Duodenal mucosa (tissue), 2 donors: ENCODE measurements around the gene RASGRP2.

ENCODE experiments used
- H3K27ac ChIP-seq: one replicate; pipeline ENCODE4 v1.7.0; 2013; ENCODE audit warnings: low read depth, low read length
- H3K27me3 ChIP-seq, 2 donors: one replicate each; pipeline ENCODE4 v1.7.0; 2013; ENCODE audit warnings: low read length in 2 of 2, control low read depth in 1 of 2; ENCODE audit not compliant: insufficient read depth in 2 of 2, control insufficient read depth in 1 of 2
- H3K36me3 ChIP-seq, 2 donors: one replicate each; pipeline ENCODE4 v1.7.0; 2013; ENCODE audit warnings: low read length in 2 of 2, control low read depth in 1 of 2; ENCODE audit not compliant: insufficient read depth in 2 of 2, control insufficient read depth in 1 of 2
- H3K4me1 ChIP-seq, 2 donors: one replicate each; pipeline ENCODE4 v1.7.0; 2013; ENCODE audit warnings: low read length in 2 of 2, control low read depth in 1 of 2; ENCODE audit not compliant: insufficient read depth in 2 of 2, control insufficient read depth in 1 of 2
- H3K4me3 ChIP-seq, 2 donors: one replicate each; pipeline ENCODE4 v1.7.0; 2013; ENCODE audit warnings: low read length in 2 of 2, low read depth in 1 of 2
- H3K9ac ChIP-seq, 2 donors: one replicate each; pipeline ENCODE4 v1.7.0; 2013; ENCODE audit warnings: low read length in 2 of 2, low read depth in 1 of 2
- H3K9me3 ChIP-seq, 2 donors: one replicate each; pipeline ENCODE4 v1.7.0; 2013; ENCODE audit warnings: low read length in 2 of 2, control low read depth in 1 of 2; ENCODE audit not compliant: control insufficient read depth in 1 of 2

RASGRP2 gene

GRCh38 chr11:64694821-64695365 lies 49.0 kb downstream of the RASGRP2 start:
- Histone ChIP-seq H3K36me3 (no peaks in the 10 kb centered on the region), H3K4me1 (no peaks in the 10 kb centered on the region), H3K9ac (no peak overlapping the region), H3K27me3 (peaks cover 21 to 29% of the 10 kb centered on the region in 2 donors), H3K27ac (no peak overlapping the region), H3K9me3 (no peaks in the 10 kb centered on the region), H3K4me3 (no peak overlapping the region)

GRCh38 chr11:64694026-64694755 lies 49.8 kb downstream of the RASGRP2 start:
- Histone ChIP-seq H3K9ac (no peak overlapping the region), H3K4me3 (no peak overlapping the region), H3K36me3 (no peaks in the 10 kb centered on the region), H3K27ac (no peak overlapping the region), H3K9me3 (no peaks in the 10 kb centered on the region), H3K4me1 (no peaks in the 10 kb centered on the region), H3K27me3 (peaks cover 21 to 29% of the 10 kb centered on the region in 2 donors)

GRCh38 chr11:64692764-64693331 lies 51.1 kb downstream of the RASGRP2 start:
- H3K9ac ChIP-seq, result no peak overlapping the region

GRCh38 chr11:64691543-64691942 lies 52.4 kb downstream of the RASGRP2 start:
- H3K36me3 ChIP-seq, result no peaks in the 10 kb centered on the region
- H3K4me1 ChIP-seq, result no peaks in the 10 kb centered on the region
- H3K27me3 ChIP-seq, result peaks cover 21 to 29% of the 10 kb centered on the region in 2 donors
- no peak overlapping the region for H3K9ac ChIP-seq
- H3K9me3 ChIP-seq, result no peaks in the 10 kb centered on the region
- H3K4me3 ChIP-seq, result no peak overlapping the region
- H3K27ac ChIP-seq, result no peak overlapping the region

More at GRCh38 chr11:64692764-64693331, 51.1 kb downstream of the RASGRP2 start:
- no peak overlapping the region for H3K4me3 ChIP-seq
- no peaks in the 10 kb centered on the region for H3K36me3 ChIP-seq
- no peak overlapping the region for H3K27ac ChIP-seq
- no peaks in the 10 kb centered on the region for H3K9me3 ChIP-seq
- H3K4me1 ChIP-seq, result no peaks in the 10 kb centered on the region
- H3K27me3 ChIP-seq, result peaks cover 21 to 29% of the 10 kb centered on the region in 2 donors

- Histone ChIP-seq H3K27me3 (peaks cover 21% of the 10 kb centered on the region in 2 donors), H3K27ac (no peak overlapping the region), H3K9ac (no peak overlapping the region), H3K4me1 (no peaks in the 10 kb centered on the region), H3K36me3 (no peaks in the 10 kb centered on the region), H3K9me3 (no peaks in the 10 kb centered on the region), H3K4me3 (no peak overlapping the region)
Observed at GRCh38 chr11:64690235-64690634, 53.7 kb downstream of the RASGRP2 start.

GRCh38 chr11:64688534-64688982 lies 55.4 kb downstream of the RASGRP2 start:
- Histone ChIP-seq H3K9me3 (no peaks in the 10 kb centered on the region), H3K27me3 (peaks cover 9 to 12% of the 10 kb centered on the region in 2 donors), H3K36me3 (no peaks in the 10 kb centered on the region), H3K27ac (no peak overlapping the region), H3K9ac (peak overlapping the region in 1 of 2 donors; percentile 15), H3K4me3 (peak overlapping the region; percentile 60 to 67), H3K4me1 (no peaks in the 10 kb centered on the region)

- H3K27ac ChIP-seq, result no peak overlapping the region
- H3K4me1 ChIP-seq, result no peaks in the 10 kb centered on the region
- H3K36me3 ChIP-seq, result no peaks in the 10 kb centered on the region
- peaks cover 6 to 7% of the 10 kb centered on the region in 2 donors for H3K27me3 ChIP-seq
- no peaks in the 10 kb centered on the region for H3K9me3 ChIP-seq
- no peak overlapping the region for H3K9ac ChIP-seq
- H3K4me3 ChIP-seq, result peak overlapping the region in 1 of 2 donors; percentile 60
Observed at GRCh38 chr11:64687643-64688533, 56.1 kb downstream of the RASGRP2 start.

GRCh38 chr11:64687204-64687603 lies 56.7 kb downstream of the RASGRP2 start:
- Histone ChIP-seq H3K4me3 (no peak overlapping the region), H3K9ac (no peak overlapping the region), H3K9me3 (no peaks in the 10 kb centered on the region), H3K27ac (no peak overlapping the region), H3K4me1 (no peaks in the 10 kb centered on the region), H3K27me3 (peaks cover under 1 to 2% of the 10 kb centered on the region in 2 donors), H3K36me3 (no peaks in the 10 kb centered on the region)

- no peak overlapping the region for H3K4me3 ChIP-seq
- no peaks in the 10 kb centered on the region for H3K9me3 ChIP-seq
- H3K27me3 ChIP-seq, result peaks cover 0 to 1% of the 10 kb centered on the region in 2 donors
- no peak overlapping the region for H3K9ac ChIP-seq
- H3K36me3 ChIP-seq, result no peaks in the 10 kb centered on the region
- H3K27ac ChIP-seq, result no peak overlapping the region
- H3K4me1 ChIP-seq, result no peaks in the 10 kb centered on the region
Observed at GRCh38 chr11:64686466-64687170, 57.3 kb downstream of the RASGRP2 start.
